Activated B cell treated with CpG ODN at 0.5 μM for 24 hours (primary cell): Measurements from ENCODE around the gene MPC1. TPM values are rescaled to one million over a fixed set of nuclear protein-coding genes. Genes with fewer than 3 reads are reported as not detected.

ENCODE experiments used
- ATAC-seq: fragments of 200-7000 bp; cut with Tn5 transposase; one replicate; pipeline ENCODE4 v1.10.0; 2021; ENCODE audit warnings: low read depth, mild to moderate bottlenecking, moderate library complexity
- CTCF ChIA-PET: fragments of 350-600 bp; sonication (Branson Sonifier 250); formaldehyde crosslinking; loops from one replicate; lab custom pipeline; 2021; ENCODE audit warnings: antibody characterized with exemption; lab: Charles Lee
- POLR2A ChIA-PET: fragments of 350-600 bp; sonication (Branson Sonifier 250); formaldehyde crosslinking; loops from one replicate; lab custom pipeline; 2021; ENCODE audit warnings: antibody characterized with exemption; lab: Charles Lee
- DNase-seq: peaks from one replicate; pipeline ENCODE4 v3.0.0; 2022
- H3K27ac Mint-ChIP-seq: one replicate; pipeline ENCODE4 v1.8.0; 2020; ENCODE audit warnings: mixed read lengths
- H3K27me3 Mint-ChIP-seq: one replicate; pipeline ENCODE4 v1.8.0; 2021; ENCODE audit warnings: mixed read lengths
- H3K36me3 Mint-ChIP-seq: one replicate; pipeline ENCODE4 v1.8.0; 2021; ENCODE audit warnings: low read depth, mixed read lengths
- H3K4me1 Mint-ChIP-seq: one replicate; pipeline ENCODE4 v1.8.0; 2021; ENCODE audit warnings: mixed read lengths
- H3K4me3 Mint-ChIP-seq: one replicate; pipeline ENCODE4 v1.8.0; 2020; ENCODE audit warnings: mild to moderate bottlenecking, mixed read lengths
- H3K9me3 Mint-ChIP-seq: one replicate; pipeline ENCODE4 v1.8.0; 2020; ENCODE audit warnings: mixed read lengths
- intact Hi-C: fragments of 100-400 bp; cut with micrococcal nuclease; formaldehyde crosslinking; loops from one replicate; pipeline ENCODE4 v1.15.1; 2024
- total RNA-seq: library from RNA; stranded (reverse); gene quantifications from 2 replicates; pipeline ENCODE4 v1.2.3, GENCODE V29; 2022
- TF ChIP-seq, protein P1 (sequence below): fragments of 200-600 bp; IDR thresholded peaks from one replicate; pipeline ENCODE4 v1.8.0; 2022; ENCODE audit warnings: antibody characterized with exemption, mild to moderate bottlenecking

MPC1 gene
- total RNA-seq, 1 donor from 2014 or later = 17.3 TPM

GRCh38 chr6:166360243-166361076, 22.3 kb downstream of the MPC1 start:
- intact Hi-C loops = no loop called here
- no peak overlapping the region for H3K4me3 Mint-ChIP-seq
- CTCF ChIA-PET = interaction anchor here (0.8 kb wide), 2 partner anchors 21 to 47 kb away, joined by 3 read pairs; no protein-coding TSS in a partner anchor
- POLR2A ChIA-PET = no interaction called here
- TF ChIP-seq, protein P1, sequence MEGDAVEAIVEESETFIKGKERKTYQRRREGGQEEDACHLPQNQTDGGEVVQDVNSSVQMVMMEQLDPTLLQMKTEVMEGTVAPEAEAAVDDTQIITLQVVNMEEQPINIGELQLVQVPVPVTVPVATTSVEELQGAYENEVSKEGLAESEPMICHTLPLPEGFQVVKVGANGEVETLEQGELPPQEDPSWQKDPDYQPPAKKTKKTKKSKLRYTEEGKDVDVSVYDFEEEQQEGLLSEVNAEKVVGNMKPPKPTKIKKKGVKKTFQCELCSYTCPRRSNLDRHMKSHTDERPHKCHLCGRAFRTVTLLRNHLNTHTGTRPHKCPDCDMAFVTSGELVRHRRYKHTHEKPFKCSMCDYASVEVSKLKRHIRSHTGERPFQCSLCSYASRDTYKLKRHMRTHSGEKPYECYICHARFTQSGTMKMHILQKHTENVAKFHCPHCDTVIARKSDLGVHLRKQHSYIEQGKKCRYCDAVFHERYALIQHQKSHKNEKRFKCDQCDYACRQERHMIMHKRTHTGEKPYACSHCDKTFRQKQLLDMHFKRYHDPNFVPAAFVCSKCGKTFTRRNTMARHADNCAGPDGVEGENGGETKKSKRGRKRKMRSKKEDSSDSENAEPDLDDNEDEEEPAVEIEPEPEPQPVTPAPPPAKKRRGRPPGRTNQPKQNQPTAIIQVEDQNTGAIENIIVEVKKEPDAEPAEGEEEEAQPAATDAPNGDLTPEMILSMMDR = no peak
- DNase-seq (no peak), ATAC-seq (no peak)
- no peaks in the 10 kb centered on the region for H3K27me3 Mint-ChIP-seq
- no peak overlapping the region for H3K27ac Mint-ChIP-seq
- H3K36me3 Mint-ChIP-seq = peaks cover 17% of the 10 kb centered on the region
- H3K4me1 Mint-ChIP-seq = no peaks in the 10 kb centered on the region
- no peaks in the 10 kb centered on the region for H3K9me3 Mint-ChIP-seq

- DNase-seq (no peak), ATAC-seq (no peak)
- H3K27me3 Mint-ChIP-seq = no peaks in the 10 kb centered on the region
- H3K4me1 Mint-ChIP-seq = peaks cover 8% of the 10 kb centered on the region
- no peaks in the 10 kb centered on the region for H3K9me3 Mint-ChIP-seq
- H3K27ac Mint-ChIP-seq = no peak overlapping the region
- intact Hi-C loops = no loop called here
- no peaks in the 10 kb centered on the region for H3K36me3 Mint-ChIP-seq
- H3K4me3 Mint-ChIP-seq = no peak overlapping the region
- POLR2A ChIA-PET = no interaction called here
- CTCF ChIA-PET = interaction anchor here (0.9 kb wide), 1 partner anchor 26 kb away, joined by 3 read pairs; no protein-coding TSS in a partner anchor
- TF ChIP-seq, protein P1 = no peak
These were observed 27.2 kb downstream of the MPC1 start for GRCh38 chr6:166355552-166355951.

- DNase-seq (no peak), ATAC-seq (no peak)
- ChIA-PET CTCF (interaction anchor here (0.9 kb wide), 1 partner anchor 27 kb away, joined by 3 read pairs; no protein-coding TSS in a partner anchor), POLR2A (no interaction called here)
- intact Hi-C loops = no loop called here
- no peaks in the 10 kb centered on the region for H3K36me3 Mint-ChIP-seq
- H3K9me3 Mint-ChIP-seq = peaks cover under 1% of the 10 kb centered on the region
- TF ChIP-seq, protein P1 = no peak
- peaks cover 8% of the 10 kb centered on the region for H3K4me1 Mint-ChIP-seq
- no peaks in the 10 kb centered on the region for H3K27me3 Mint-ChIP-seq
- no peak overlapping the region for H3K4me3 Mint-ChIP-seq
- H3K27ac Mint-ChIP-seq = no peak overlapping the region
These were observed 27.8 kb downstream of the MPC1 start for GRCh38 chr6:166354965-166355364.

DNA sequence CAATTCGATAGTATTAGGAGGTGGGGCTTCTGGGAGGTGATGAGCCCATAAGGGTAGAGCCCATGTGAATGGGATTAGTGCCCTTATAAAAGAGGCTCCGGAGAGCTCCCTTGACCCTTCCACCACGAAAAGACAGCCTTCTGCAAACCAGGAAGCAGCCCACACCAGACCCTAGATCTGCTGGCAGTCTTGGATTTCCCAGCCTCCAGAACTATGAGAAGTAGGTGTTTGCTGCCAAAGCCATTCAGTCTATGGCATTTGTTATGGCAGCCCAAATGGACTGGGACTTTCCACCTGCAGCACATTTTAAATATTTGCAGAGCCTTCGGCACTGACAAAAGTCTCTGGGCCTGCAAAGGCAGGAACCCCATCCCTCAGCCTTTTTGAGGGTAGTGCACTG, 28.6 kb downstream of the MPC1 start:
- H3K27me3 Mint-ChIP-seq = no peaks in the 10 kb centered on the region
- H3K4me1 Mint-ChIP-seq = peaks cover 8% of the 10 kb centered on the region
- ChIA-PET CTCF (no interaction called here), POLR2A (no interaction called here)
- intact Hi-C loops = no loop called here
- no peaks in the 10 kb centered on the region for H3K36me3 Mint-ChIP-seq
- peaks cover 8% of the 10 kb centered on the region for H3K9me3 Mint-ChIP-seq
- no peak for ATAC-seq
- DNase-seq = no peak
- H3K27ac Mint-ChIP-seq = no peak overlapping the region
- H3K4me3 Mint-ChIP-seq = no peak overlapping the region
- TF ChIP-seq, protein P1 = no peak

GRCh38 chr6:166353507-166353906, 29.2 kb downstream of the MPC1 start:
- intact Hi-C loops = no loop called here
- H3K27ac Mint-ChIP-seq = no peak overlapping the region
- CTCF ChIA-PET = no interaction called here
- H3K4me1 Mint-ChIP-seq = peaks cover 8% of the 10 kb centered on the region
- H3K9me3 Mint-ChIP-seq = peaks cover 8% of the 10 kb centered on the region
- no peak for ATAC-seq
- no peaks in the 10 kb centered on the region for H3K27me3 Mint-ChIP-seq
- no peak for DNase-seq
- H3K36me3 Mint-ChIP-seq = no peaks in the 10 kb centered on the region
- no peak overlapping the region for H3K4me3 Mint-ChIP-seq
- POLR2A ChIA-PET = no interaction called here
- TF ChIP-seq, protein P1 = no peak
